PC-3 (cell line): ENCODE measurements around the gene UGT1A10. TPM values are rescaled to one million over a fixed set of nuclear protein-coding genes. Genes with fewer than 3 reads are reported as not detected.

Source experiments
- ATAC-seq: fragments of 200-7000 bp; cut with Tn5 transposase; 2 replicates; pipeline ENCODE4 v1.9.1; 2020; ENCODE audit warnings: mild to moderate bottlenecking, moderate library complexity
- BruUV-seq: library from RNA; stranded (reverse); fragments of 400-500 nt; replicated peaks from 2 replicates; lab custom pipeline; 2021; lab: Mats Ljungman, UMichigan
- CTCF ChIA-PET: fragments of 300-600 bp; sonication (Branson Sonifier 250); formaldehyde crosslinking; loops from one replicate; lab custom pipeline; 2022; ENCODE audit warnings: antibody characterized with exemption; lab: Charles Lee
- POLR2A ChIA-PET: fragments of 300-600 bp; sonication (Branson Sonifier 250); formaldehyde crosslinking; loops from one replicate; lab custom pipeline; 2022; ENCODE audit warnings: antibody characterized with exemption; ENCODE audit not compliant: unreplicated experiment; lab: Charles Lee
- DNase-seq: peaks from one replicate; pipeline ENCODE4 v3.0.0-alpha.2; 2015
- H2AFZ ChIP-seq: fragments of 300-600 bp; sonication (generic); 2 replicates; pipeline ENCODE4 v1.6.0; 2016; ENCODE audit warnings: antibody characterized with exemption, low read length
- H3F3A ChIP-seq: fragments of 300-600 bp; sonication (generic); one replicate; pipeline ENCODE4 v1.6.0; 2017; ENCODE audit warnings: antibody characterized with exemption, low read length, control low read depth, mild to moderate bottlenecking; ENCODE audit not compliant: unreplicated experiment
- H3K27ac ChIP-seq: fragments of 300-600 bp; sonication (generic); 2 replicates; pipeline ENCODE4 v1.5.1; 2016; ENCODE audit warnings: mild to moderate bottlenecking, low read length
- H3K27me3 ChIP-seq: fragments of 300-600 bp; sonication (generic); 2 replicates; pipeline ENCODE4 v1.6.1; 2016; ENCODE audit warnings: low read length, mixed read lengths
- H3K36me3 ChIP-seq: fragments of 300-600 bp; sonication (generic); 2 replicates; pipeline ENCODE4 v1.6.1; 2016; ENCODE audit warnings: low read depth, mixed run types, low read length, mixed read lengths
- H3K4me1 ChIP-seq: fragments of 300-600 bp; sonication (generic); 2 replicates; pipeline ENCODE4 v1.5.1; 2016; ENCODE audit warnings: low read length; ENCODE audit not compliant: insufficient read depth
- H3K4me2 ChIP-seq: fragments of 300-600 bp; sonication (generic); 2 replicates; pipeline ENCODE4 v1.6.0; 2016; ENCODE audit warnings: low read length
- H3K4me3 ChIP-seq: fragments of 300-600 bp; sonication (generic); 2 replicates; pipeline ENCODE4 v1.5.1; 2016; ENCODE audit warnings: mild to moderate bottlenecking, low read length, mixed read lengths
- H3K79me2 ChIP-seq: fragments of 300-600 bp; sonication (generic); 2 replicates; pipeline ENCODE4 v1.6.1; 2017; ENCODE audit warnings: low read length, mixed read lengths
- H3K9ac ChIP-seq: fragments of 300-600 bp; sonication (generic); 2 replicates; pipeline ENCODE4 v1.6.0; 2016; ENCODE audit warnings: mild to moderate bottlenecking, low read length
- H3K9me2 ChIP-seq: fragments of 300-600 bp; sonication (generic); replicated peaks from 2 replicates; pipeline ENCODE4 v1.6.1; 2016; ENCODE audit warnings: mixed run types, low read length, mixed read lengths
- H3K9me3 ChIP-seq: fragments of 300-600 bp; sonication (generic); 2 replicates; pipeline ENCODE4 v1.6.1; 2016; ENCODE audit warnings: low read length, mixed read lengths
- H4K20me1 ChIP-seq: fragments of 300-600 bp; sonication (generic); 2 replicates; pipeline ENCODE4 v1.6.1; 2016; ENCODE audit warnings: low read length, mixed read lengths
- CTCF ChIP-seq: fragments of 300-600 bp; sonication (generic); conservative IDR thresholded peaks from 2 replicates; pipeline ENCODE4 v1.5.1; 2017; ENCODE audit warnings: antibody characterized with exemption, low read depth, mild to moderate bottlenecking, low read length
- EZH2 ChIP-seq: fragments of 300-600 bp; sonication (generic); IDR thresholded peaks from one replicate; pipeline ENCODE4 v1.6.1; 2017; ENCODE audit warnings: antibody characterized with exemption, mild to moderate bottlenecking, low read length; ENCODE audit not compliant: unreplicated experiment
- EZH2phosphoT487 ChIP-seq: fragments of 300-600 bp; sonication (generic); IDR thresholded peaks from 2 replicates; pipeline ENCODE4 v1.6.1; 2018; ENCODE audit warnings: mild to moderate bottlenecking, antibody characterized with exemption, low read length, borderline replicate concordance
- intact Hi-C: fragments of 100-400 bp; cut with micrococcal nuclease; formaldehyde crosslinking; loops from 2 replicates; pipeline ENCODE4 v1.9.0; 2023
- total RNA-seq: library from RNA; depleted of rRNA; stranded (reverse); fragments of >200 nt; gene quantifications from 2 replicates; pipeline ENCODE4 v1.2.3, GENCODE V29; 2014

The UGT1A10 gene
- total RNA-seq, 1 experiment from 2014 or later, result not detected

- ATAC-seq (no peak), DNase-seq (no peak)
- Histone ChIP-seq H3F3A (no peaks in the 10 kb centered on the region), H3K79me2 (no peaks in the 10 kb centered on the region), H3K9ac (no peak overlapping the region), H4K20me1 (no peaks in the 10 kb centered on the region), H3K4me3 (no peak overlapping the region), H3K27me3 (no peaks in the 10 kb centered on the region), H3K4me2 (no peak overlapping the region), H3K9me3 (no peaks in the 10 kb centered on the region), H2AFZ (no peak overlapping the region), H3K36me3 (no peaks in the 10 kb centered on the region), H3K9me2 (no peaks in the 10 kb centered on the region), H3K4me1 (peaks cover 5% of the 10 kb centered on the region; the same call in 1 of the 2 replicates), H3K27ac (no peak overlapping the region)
- ChIA-PET CTCF (no interaction called here), POLR2A (no interaction called here)
- no TSS peak for BruUV-seq
- TF ChIP-seq CTCF (no peak), EZH2 (no peak), EZH2phosphoT487 (no peak)
- intact Hi-C loops, result no loop called here
Measured at GRCh38 chr2:233802132-233802815, 166.0 kb downstream of the UGT1A10 start.

GRCh38 chr2:233803292-233803911 lies 167.2 kb downstream of the UGT1A10 start:
- Histone ChIP-seq H3F3A (no peaks in the 10 kb centered on the region), H4K20me1 (no peaks in the 10 kb centered on the region), H3K9ac (no peak overlapping the region), H3K79me2 (no peaks in the 10 kb centered on the region), H3K36me3 (no peaks in the 10 kb centered on the region), H3K4me1 (peaks cover 5% of the 10 kb centered on the region; the same call in 1 of the 2 replicates), H3K27me3 (no peaks in the 10 kb centered on the region), H3K27ac (no peak overlapping the region), H3K4me3 (no peak overlapping the region), H3K4me2 (no peak overlapping the region), H3K9me3 (no peaks in the 10 kb centered on the region), H2AFZ (no peak overlapping the region), H3K9me2 (no peaks in the 10 kb centered on the region)
- TF ChIP-seq EZH2phosphoT487 (no peak), CTCF (no peak), EZH2 (no peak)
- intact Hi-C loops, result no loop called here
- BruUV-seq, result no TSS peak
- ChIA-PET POLR2A (no interaction called here), CTCF (no interaction called here)
- ATAC-seq (no peak), DNase-seq (no peak)

- H3K9ac ChIP-seq, result no peak overlapping the region
- H3K27ac ChIP-seq, result no peak overlapping the region
- ChIA-PET CTCF (interaction anchor here (0.5 kb wide), 1 partner anchor 309 kb away, joined by 3 read pairs; no protein-coding TSS in a partner anchor), POLR2A (no interaction called here)
- H3K79me2 ChIP-seq, result no peaks in the 10 kb centered on the region
- no peaks in the 10 kb centered on the region for H3K9me3 ChIP-seq
- no TSS peak for BruUV-seq
- ATAC-seq (no peak), DNase-seq (no peak)
- H3K9me2 ChIP-seq, result no peaks in the 10 kb centered on the region
- no peaks in the 10 kb centered on the region for H3K27me3 ChIP-seq
- no peak overlapping the region for H2AFZ ChIP-seq
- peaks cover 5% of the 10 kb centered on the region; the same call in 1 of the 2 replicates for H3K4me1 ChIP-seq
- TF ChIP-seq CTCF (no peak), EZH2phosphoT487 (no peak), EZH2 (no peak)
- H3K4me2 ChIP-seq, result no peak overlapping the region
- no peaks in the 10 kb centered on the region for H4K20me1 ChIP-seq
- no peak overlapping the region for H3K4me3 ChIP-seq
- intact Hi-C loops, result no loop called here
- H3K36me3 ChIP-seq, result no peaks in the 10 kb centered on the region
- no peaks in the 10 kb centered on the region for H3F3A ChIP-seq
Measured at GRCh38 chr2:233803994-233804393, 167.7 kb downstream of the UGT1A10 start.
